Right atrium auricular region (tissue), 2 donors: ENCODE data around the gene ERMARD. TPM values are rescaled to one million over a fixed set of nuclear protein-coding genes. Genes with fewer than 3 reads are reported as not detected.

Experiments
- DNase-seq: peaks from one replicate; pipeline ENCODE4 v3.0.0-alpha.2; 2019; ENCODE audit warnings: low spot score
- H3K27ac ChIP-seq, 2 donors: fragments of 200-600 bp; sonication (generic); 1 replicate in 1 of 2; 2 replicates in 1 of 2; pipeline ENCODE4 v1.5.1; 2016 to 2019
- H3K27me3 ChIP-seq, 2 donors: fragments of 200-600 bp; sonication (generic); one replicate each; pipeline versions ENCODE4 v1.5.1 to v1.6.0; 2017 to 2019
- H3K36me3 ChIP-seq: fragments of 200-600 bp; sonication (generic); one replicate; pipeline ENCODE4 v1.5.1; 2016
- H3K4me1 ChIP-seq, 2 donors: fragments of 200-600 bp; sonication (generic); one replicate each; pipeline versions ENCODE4 v1.5.1 to v1.6.0; 2017 to 2019
- H3K4me3 ChIP-seq, 2 donors: fragments of 200-600 bp; sonication (generic); 1 replicate in 1 of 2; 2 replicates in 1 of 2; pipeline ENCODE4 v1.5.1; 2017 to 2019; ENCODE audit warnings: mild to moderate bottlenecking in 1 of 2, moderate library complexity in 1 of 2
- H3K9me3 ChIP-seq, 2 donors: fragments of 200-600 bp; sonication (generic); one replicate each; pipeline ENCODE4 v1.5.1; 2019
- total RNA-seq, 2 donors: library from RNA; depleted of rRNA; stranded (reverse); fragments of >200 nt; gene quantifications; one replicate each; pipeline ENCODE4 v1.1.0, GENCODE V29; 2016
- TF ChIP-seq, protein P1 (sequence below), 2 donors: fragments of 200-600 bp; sonication (generic); IDR thresholded peaks; one replicate each; pipeline ENCODE4 v1.5.1; 2019; ENCODE audit warnings: antibody characterized with exemption in 2 of 2

Gene ERMARD
- total RNA-seq, 2 donors from 2014 or later = 8.6 to 11.2 TPM

DNA sequence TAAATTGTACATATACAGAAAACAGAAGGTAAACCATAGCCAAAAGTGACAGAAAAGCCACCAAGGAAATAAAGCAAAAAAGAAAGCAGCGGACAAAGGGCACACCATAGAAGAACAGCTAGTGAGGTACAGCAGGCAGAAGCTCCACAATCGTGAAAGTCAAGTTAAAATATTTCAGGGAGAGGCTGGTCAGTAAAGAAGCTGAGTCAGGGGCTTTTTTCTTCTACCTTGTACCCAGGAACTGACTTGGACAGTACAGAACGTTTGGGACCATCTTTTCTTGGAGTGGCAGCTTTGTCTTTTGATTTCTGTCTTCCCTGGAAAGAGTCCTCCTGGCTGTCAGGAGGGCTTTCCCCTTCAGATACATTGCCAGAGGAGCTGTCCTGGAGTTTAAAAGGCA, 41.4 kb upstream of the ERMARD start:
- no peak overlapping the region for H3K4me3 ChIP-seq
- TF ChIP-seq, protein P1, sequence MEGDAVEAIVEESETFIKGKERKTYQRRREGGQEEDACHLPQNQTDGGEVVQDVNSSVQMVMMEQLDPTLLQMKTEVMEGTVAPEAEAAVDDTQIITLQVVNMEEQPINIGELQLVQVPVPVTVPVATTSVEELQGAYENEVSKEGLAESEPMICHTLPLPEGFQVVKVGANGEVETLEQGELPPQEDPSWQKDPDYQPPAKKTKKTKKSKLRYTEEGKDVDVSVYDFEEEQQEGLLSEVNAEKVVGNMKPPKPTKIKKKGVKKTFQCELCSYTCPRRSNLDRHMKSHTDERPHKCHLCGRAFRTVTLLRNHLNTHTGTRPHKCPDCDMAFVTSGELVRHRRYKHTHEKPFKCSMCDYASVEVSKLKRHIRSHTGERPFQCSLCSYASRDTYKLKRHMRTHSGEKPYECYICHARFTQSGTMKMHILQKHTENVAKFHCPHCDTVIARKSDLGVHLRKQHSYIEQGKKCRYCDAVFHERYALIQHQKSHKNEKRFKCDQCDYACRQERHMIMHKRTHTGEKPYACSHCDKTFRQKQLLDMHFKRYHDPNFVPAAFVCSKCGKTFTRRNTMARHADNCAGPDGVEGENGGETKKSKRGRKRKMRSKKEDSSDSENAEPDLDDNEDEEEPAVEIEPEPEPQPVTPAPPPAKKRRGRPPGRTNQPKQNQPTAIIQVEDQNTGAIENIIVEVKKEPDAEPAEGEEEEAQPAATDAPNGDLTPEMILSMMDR (IDR thresholded peaks at IDR 0.05) = no peak
- H3K4me1 ChIP-seq = peaks cover 0 to 5% of the 10 kb centered on the region in 2 donors
- H3K9me3 ChIP-seq = no peaks in the 10 kb centered on the region
- peaks cover 60% of the 10 kb centered on the region for H3K36me3 ChIP-seq
- no peaks in the 10 kb centered on the region for H3K27me3 ChIP-seq
- no peak for DNase-seq
- no peak overlapping the region for H3K27ac ChIP-seq

DNA sequence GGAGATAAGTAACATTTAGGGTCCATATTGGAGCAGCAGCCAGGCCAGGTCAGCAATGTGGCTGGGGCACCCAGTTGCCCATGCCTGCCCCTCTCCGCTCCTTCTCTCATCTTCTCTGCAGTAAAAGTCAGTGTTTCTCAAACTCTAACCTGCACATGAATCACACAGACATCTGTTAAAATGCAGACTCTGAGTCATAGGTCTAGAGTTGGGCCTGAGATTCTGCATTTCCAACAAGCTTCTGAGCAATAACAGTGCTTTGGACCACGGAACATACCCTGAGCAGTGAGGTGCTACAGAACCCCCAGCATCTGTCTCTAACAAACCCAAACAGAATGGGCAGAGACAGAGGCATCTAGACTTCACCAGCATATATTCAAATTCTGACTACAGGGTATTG, 37.2 kb upstream of the ERMARD start:
- TF ChIP-seq, protein P1 (IDR thresholded peaks at IDR 0.05) = no peak

DNA sequence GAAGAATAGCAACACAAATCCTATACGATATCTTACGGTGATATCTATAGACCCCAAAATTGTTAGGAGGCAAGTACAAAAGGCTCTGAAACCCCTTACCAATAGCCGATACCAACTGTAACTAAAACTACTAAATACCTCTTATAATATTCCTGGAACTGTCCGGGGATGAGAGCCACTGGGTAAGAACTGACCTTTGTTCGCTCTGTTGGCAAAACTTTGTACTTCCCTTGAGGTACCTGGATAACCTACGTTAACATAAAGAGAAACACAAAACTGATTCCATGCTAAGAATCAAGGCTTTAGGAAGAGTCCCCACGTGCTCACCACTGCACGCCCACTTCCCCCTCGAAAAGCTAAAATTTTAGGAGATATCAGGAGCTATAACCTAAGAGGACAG, 36.8 kb upstream of the ERMARD start:
- Histone ChIP-seq H3K36me3 (peaks cover 73% of the 10 kb centered on the region), H3K4me1 (no peaks in the 10 kb centered on the region), H3K27me3 (no peaks in the 10 kb centered on the region), H3K9me3 (no peaks in the 10 kb centered on the region), H3K4me3 (no peak overlapping the region), H3K27ac (no peak overlapping the region)
- DNase-seq = no peak
- TF ChIP-seq, protein P1 (IDR thresholded peaks at IDR 0.05) = no peak

More for the DNA sequence above, 37.2 kb upstream of the ERMARD start:
- no peak for DNase-seq
- no peak overlapping the region for H3K27ac ChIP-seq
- H3K36me3 ChIP-seq = peaks cover 76% of the 10 kb centered on the region
- no peaks in the 10 kb centered on the region for H3K4me1 ChIP-seq
- H3K27me3 ChIP-seq = no peaks in the 10 kb centered on the region
- H3K4me3 ChIP-seq = no peak overlapping the region
- H3K9me3 ChIP-seq = no peaks in the 10 kb centered on the region

DNA sequence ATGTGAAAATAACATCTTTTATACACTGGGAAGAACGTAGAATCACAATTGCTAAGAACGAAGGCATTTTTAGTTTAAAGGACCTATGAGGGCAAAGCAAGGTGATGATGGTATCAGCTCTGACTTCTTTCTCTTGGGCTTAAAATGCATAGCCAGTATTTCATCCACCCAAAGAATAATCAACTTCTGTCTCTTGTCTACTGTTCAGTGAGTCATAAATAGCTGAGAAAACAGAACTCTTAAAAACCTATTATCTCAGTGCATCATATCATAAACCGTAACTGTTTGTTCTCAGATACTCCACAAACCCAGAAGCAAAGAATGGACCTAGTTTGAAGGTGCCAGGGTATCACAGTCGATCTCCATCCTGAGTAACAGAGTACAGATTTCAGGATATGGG, 32.3 kb upstream of the ERMARD start:
- no peaks in the 10 kb centered on the region for H3K9me3 ChIP-seq
- TF ChIP-seq, protein P1 (IDR thresholded peaks at IDR 0.05) = no peak
- no peaks in the 10 kb centered on the region for H3K27me3 ChIP-seq
- peaks cover 35% of the 10 kb centered on the region for H3K36me3 ChIP-seq
- no peak overlapping the region for H3K4me3 ChIP-seq
- H3K27ac ChIP-seq = no peak overlapping the region
- H3K4me1 ChIP-seq = peaks cover 0 to 14% of the 10 kb centered on the region in 2 donors
- DNase-seq = no peak

DNA sequence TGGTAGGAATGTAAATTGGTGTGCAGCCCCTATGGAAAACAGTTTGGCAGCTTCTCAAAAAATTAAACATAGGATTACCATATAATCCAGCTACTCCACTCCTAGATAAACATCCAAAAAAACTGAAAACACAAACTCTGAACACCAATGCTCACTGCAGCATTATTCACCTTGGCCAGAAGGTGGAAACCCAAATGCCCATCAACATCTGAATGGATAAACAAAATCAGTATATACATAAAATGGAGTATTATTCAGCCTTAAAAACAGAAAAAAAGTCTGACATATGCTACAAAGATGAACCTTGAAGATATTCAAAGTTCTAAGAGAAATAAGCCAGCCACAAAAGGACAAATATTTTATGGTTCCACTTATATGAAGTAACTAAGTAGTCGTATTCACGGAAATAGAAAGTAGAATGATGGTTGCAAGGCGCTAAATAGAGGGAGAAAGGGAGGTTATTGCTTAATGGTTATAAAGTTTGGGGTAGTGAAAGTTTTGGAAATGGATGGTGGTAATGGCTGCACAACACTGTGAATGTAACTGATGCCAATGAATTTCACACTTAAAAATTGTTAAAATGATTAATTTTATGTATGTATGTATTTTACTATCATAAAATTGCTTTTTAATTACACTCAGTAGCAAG, 31.1 kb upstream of the ERMARD start:
- Histone ChIP-seq H3K27me3 (no peaks in the 10 kb centered on the region), H3K36me3 (peaks cover 24% of the 10 kb centered on the region), H3K4me3 (no peak overlapping the region), H3K4me1 (peaks cover 0 to 14% of the 10 kb centered on the region in 2 donors), H3K9me3 (no peaks in the 10 kb centered on the region), H3K27ac (no peak overlapping the region)
- no peak for DNase-seq
- TF ChIP-seq, protein P1 (IDR thresholded peaks at IDR 0.05) = no peak
